Urinary bladder (tissue), 4 donors: ENCODE data around the gene TIGD4. TPM values are rescaled to one million over a fixed set of nuclear protein-coding genes. Genes with fewer than 3 reads are reported as not detected.

ENCODE experiments used
- DNase-seq: peaks from one replicate; pipeline ENCODE4 v3.0.0-alpha.2; 2015; ENCODE audit errors: extremely low spot score
- H3K27ac ChIP-seq: one replicate; pipeline ENCODE4 v1.5.1; 2013; ENCODE audit warnings: low read depth, mild to moderate bottlenecking, moderate library complexity
- H3K36me3 ChIP-seq: one replicate; pipeline ENCODE4 v1.6.1; 2013; ENCODE audit warnings: mild to moderate bottlenecking, moderate library complexity; ENCODE audit not compliant: insufficient read depth
- H3K4me1 ChIP-seq: one replicate; pipeline ENCODE4 v1.6.1; 2013; ENCODE audit warnings: mild to moderate bottlenecking, moderate library complexity; ENCODE audit not compliant: insufficient read depth
- H3K4me3 ChIP-seq: one replicate; pipeline ENCODE4 v1.5.1; 2013; ENCODE audit warnings: low read depth, low read length
- WGBS: extraction: QIAGEN DNeasy Blood & Tissue Kit; methylation state at CpG from one replicate; pipeline ENCODE4 v1.1.7; 2013; 5-methylcytosine and 5-hydroxymethylcytosine counted together
- polyA plus RNA-seq: library from polyadenylated mRNA; stranded (reverse); fragments of 200-250 nt; gene quantifications from one replicate; pipeline ENCODE4 v1.2.3, GENCODE V29; 2013
- total RNA-seq: library from RNA; depleted of rRNA; stranded (reverse); fragments of >200 nt; gene quantifications from one replicate; pipeline ENCODE4 v1.2.3, GENCODE V29; 2014
- donor health status: healthy with polysubstance abuse.
- donor health status: healthy.

Gene TIGD4
- total and polyA plus RNA-seq, 2 donors, result 0.20 to 2.9 TPM

DNA sequence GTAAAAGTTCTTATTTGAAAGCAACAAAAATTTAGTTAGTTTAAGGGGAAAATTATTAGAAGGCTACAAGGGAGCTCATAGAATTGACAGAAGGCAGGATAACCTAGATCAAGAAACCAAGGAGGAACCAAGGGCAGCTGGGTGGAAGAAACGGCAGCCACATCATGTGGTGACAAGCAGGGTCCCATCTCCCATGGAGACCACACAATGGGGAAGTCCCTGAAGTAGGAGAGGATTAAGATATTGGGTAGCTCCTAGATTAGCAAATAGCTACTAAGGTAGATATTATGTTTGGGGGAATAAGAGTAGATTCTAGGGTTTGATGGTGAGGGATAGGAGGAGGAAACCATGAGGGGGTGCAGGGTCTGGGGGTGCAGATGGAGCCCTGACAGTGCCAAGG lies 51.7 kb downstream of the TIGD4 start:
- WGBS, result 45% methylated on average over 1 of the region's 1 CpG
- DNase-seq, result no peak
- H3K4me1 ChIP-seq, result no peaks in the 10 kb centered on the region
- H3K4me3 ChIP-seq, result no peak overlapping the region
- no peaks in the 10 kb centered on the region for H3K36me3 ChIP-seq
- no peak overlapping the region for H3K27ac ChIP-seq

DNA sequence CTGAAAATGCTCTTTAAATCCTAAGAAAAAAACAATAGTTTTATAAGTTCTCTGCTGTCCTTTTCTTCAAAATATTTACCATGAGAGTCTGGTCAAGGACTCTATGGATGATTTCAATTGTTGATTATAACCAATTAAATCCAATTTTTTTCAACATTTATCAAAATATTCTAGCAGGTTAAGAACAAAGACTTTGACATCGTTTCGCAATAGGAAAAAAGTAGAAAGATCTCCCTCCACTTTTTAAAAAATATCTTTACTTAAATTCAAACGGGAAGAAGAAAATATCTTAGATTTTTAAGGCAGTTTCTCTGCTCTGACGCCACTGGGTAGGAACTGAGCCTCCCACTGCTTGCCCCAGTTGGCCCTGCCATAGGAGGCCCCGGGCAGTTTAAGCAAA lies 55.0 kb downstream of the TIGD4 start:
- no peaks in the 10 kb centered on the region for H3K4me1 ChIP-seq
- 76% methylated on average over 5 of the region's 5 CpGs for WGBS

DNA sequence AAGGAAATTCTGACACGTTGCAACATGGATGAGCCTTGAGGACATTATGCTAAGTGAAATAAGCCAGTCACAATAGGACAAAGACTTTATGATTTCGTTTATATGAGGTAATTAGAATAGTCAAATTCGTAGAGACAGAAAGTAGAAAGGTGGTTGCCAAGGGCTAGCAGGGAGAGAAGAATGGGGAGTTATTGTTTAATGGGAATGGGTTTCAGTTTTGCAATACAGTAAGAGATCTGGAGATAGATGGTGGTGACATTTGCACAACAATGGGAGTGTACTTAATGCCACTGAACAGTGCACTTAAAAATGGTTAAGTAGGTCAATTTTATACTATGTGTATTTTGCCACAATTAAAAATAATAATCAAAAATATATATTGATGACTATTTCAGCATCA lies 56.3 kb downstream of the TIGD4 start:
- no peaks in the 10 kb centered on the region for H3K4me1 ChIP-seq
- no peaks in the 10 kb centered on the region for H3K36me3 ChIP-seq
- H3K27ac ChIP-seq, result no peak overlapping the region
- no peak for DNase-seq
- no peak overlapping the region for H3K4me3 ChIP-seq
- WGBS, result 74% methylated on average over 3 of the region's 3 CpGs

More for the DNA sequence above, 55.0 kb downstream of the TIGD4 start:
- no peak overlapping the region for H3K27ac ChIP-seq
- DNase-seq, result no peak
- H3K36me3 ChIP-seq, result no peaks in the 10 kb centered on the region
- no peak overlapping the region for H3K4me3 ChIP-seq

DNA sequence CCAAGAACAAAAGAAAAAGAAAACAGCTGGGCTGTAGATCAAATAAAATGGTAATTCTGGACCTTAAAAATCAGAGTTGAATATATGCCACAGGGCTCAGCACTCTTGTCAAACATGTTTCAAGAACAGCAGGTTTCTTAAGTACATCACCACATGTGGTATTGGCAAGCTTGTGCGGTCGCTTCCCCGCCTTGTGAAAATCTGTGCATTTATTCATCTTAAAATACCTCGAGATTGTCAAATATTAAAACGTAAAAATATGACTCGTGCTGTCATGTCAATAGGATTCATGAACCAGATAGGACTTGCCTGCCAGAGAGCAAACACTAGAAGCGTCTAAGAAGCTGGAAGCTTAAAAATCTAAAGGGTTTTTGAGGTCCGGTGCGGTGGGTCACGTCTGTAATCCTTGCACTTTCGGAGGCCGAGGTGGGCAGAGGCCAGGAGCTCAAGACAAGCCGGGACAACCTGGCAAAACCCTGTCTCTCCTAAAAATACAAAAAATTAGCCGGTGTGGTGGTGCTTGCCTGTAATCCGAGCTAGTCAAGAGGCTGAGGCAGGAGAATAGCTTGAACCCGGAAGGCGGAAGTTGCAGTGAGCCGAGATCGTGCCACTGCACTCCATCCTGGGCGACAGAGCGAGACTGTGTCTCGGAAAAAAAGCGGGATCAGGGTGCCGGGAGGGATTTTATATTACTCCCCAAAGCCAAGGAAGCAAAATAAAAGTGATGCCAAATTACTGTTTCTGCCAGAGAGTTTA lies 59.6 kb downstream of the TIGD4 start:
- H3K4me1 ChIP-seq, result no peaks in the 10 kb centered on the region
- no peak for DNase-seq
- H3K36me3 ChIP-seq, result no peaks in the 10 kb centered on the region
- WGBS, result 71% methylated on average over 24 of the region's 24 CpGs
- no peak overlapping the region for H3K4me3 ChIP-seq
- no peak overlapping the region for H3K27ac ChIP-seq

Other genes with a start within 250 kb of the TIGD4 start
- 101 TPM for gene FBXW7, start 243.6 kb downstream of the TIGD4 start, total RNA-seq
- gene FBXW7, start 243.6 kb downstream of the TIGD4 start, polyA plus RNA-seq, result 7.9 TPM
- 17.2 TPM for gene TMEM154, start 99.7 kb downstream of the TIGD4 start, total RNA-seq
- gene TMEM154, start 99.7 kb downstream of the TIGD4 start, polyA plus RNA-seq, result 2.0 TPM
- 64.6 TPM for gene ARFIP1, start 224 bp upstream of the TIGD4 start, total RNA-seq
- gene ARFIP1, start 224 bp upstream of the TIGD4 start, polyA plus RNA-seq, result 23.4 TPM
- 7.1 TPM for gene FHDC1, start 156.6 kb upstream of the TIGD4 start, total RNA-seq
- 1.6 TPM for gene FHDC1, start 156.6 kb upstream of the TIGD4 start, polyA plus RNA-seq